GM20000 (cell line): ENCODE data around the gene IFI6.

Source experiments
- DNase-seq: peaks from one replicate; pipeline ENCODE4 v3.0.0; 2012; ENCODE audit warnings: low spot score
- CTCF ChIP-seq: IDR thresholded peaks from 2 replicates; pipeline ENCODE4 v1.5.1; 2012; ENCODE audit warnings: mild to moderate bottlenecking, control low read depth; ENCODE audit errors: extremely low read depth, missing control alignments

Gene IFI6

GRCh38 chr1:27671964-27672749 lies at the start of gene IFI6:
IFI6 (minus strand) TSS chr1:27672192; CDS start chr1:27669314, 2,878 bp downstream.
- peak; percentile 91 for DNase-seq
- TF ChIP-seq CTCF, result no peak

- TF ChIP-seq CTCF, result no peak
- DNase-seq, result no peak
Measured at GRCh38 chr1:27719286-27720251, 47.6 kb upstream of the IFI6 start.

- no peak for TF ChIP-seq CTCF
- DNase-seq, result no peak
Measured at GRCh38 chr1:27716262-27716895, 44.4 kb upstream of the IFI6 start.

- DNase-seq, result no peak
- TF ChIP-seq CTCF, result no peak
Measured at GRCh38 chr1:27713869-27714513, 42.0 kb upstream of the IFI6 start.

- no peak for TF ChIP-seq CTCF
- DNase-seq, result no peak
Measured at GRCh38 chr1:27713139-27713725, 41.2 kb upstream of the IFI6 start.

- no peak for TF ChIP-seq CTCF
- DNase-seq, result no peak
Measured at GRCh38 chr1:27710574-27710973, 38.6 kb upstream of the IFI6 start.
